ENCODE data around the gene WDFY4.

DNA sequence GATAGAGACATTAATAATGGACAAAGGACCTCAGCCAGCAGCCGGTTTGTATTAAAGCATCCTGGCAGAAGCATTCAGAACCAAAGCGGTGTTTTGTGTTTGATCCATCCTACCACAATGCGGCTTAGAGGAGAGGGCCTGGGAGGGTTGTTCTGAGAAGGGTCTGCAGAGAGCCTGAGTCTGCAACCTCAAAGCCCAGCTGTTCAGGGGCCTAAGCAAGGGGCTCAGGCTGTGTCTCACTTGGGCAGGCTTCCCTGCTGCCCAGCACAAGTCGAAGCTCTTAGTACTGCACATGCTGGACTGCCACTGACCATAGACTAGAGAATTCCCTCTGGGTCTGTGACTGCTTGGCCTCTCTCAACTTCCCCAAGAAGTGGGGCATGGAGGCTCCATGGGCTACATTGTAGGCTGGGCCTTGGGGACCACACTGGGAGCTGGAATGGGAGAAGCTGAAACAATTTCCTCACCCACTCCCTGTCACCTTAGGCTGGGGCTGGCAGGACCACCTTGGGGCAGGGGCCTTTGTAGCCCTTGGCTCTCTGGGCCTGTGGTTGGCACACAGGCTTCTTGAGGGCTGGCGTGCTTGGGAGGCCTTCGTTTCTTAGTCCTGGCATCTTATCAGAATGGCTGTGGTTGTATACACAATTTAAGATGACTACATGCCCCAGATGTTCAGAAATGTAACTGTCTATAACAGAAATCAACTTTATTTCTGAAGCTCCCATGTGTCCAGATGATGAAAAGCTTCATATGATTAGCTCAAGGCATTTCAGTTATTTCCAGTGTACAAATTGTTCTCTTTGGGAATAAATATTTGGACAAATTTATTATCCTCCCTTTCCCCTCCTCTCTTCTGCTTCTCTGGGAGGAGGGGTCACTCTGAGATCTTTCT lies 210.5 kb downstream of the WDFY4 start:
- no peak for TF ChIP-seq YY1 (IDR thresholded peaks at IDR 0.05; ENCODE audit: low read depth)
- TF ChIP-seq EP300 (IDR thresholded peaks at IDR 0.05; ENCODE audit: borderline replicate concordance in 1 of 2, low read depth in 1 of 2, low read length in 1 of 2) = no peak
- TF ChIP-seq, protein P1, sequence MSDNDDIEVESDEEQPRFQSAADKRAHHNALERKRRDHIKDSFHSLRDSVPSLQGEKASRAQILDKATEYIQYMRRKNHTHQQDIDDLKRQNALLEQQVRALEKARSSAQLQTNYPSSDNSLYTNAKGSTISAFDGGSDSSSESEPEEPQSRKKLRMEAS (IDR thresholded peaks at IDR 0.05; ENCODE audit: low read depth) = no peak
- no peak for TF ChIP-seq FOXJ3 (CRISPR knock-in tag; IDR thresholded peaks at IDR 0.05)
